SK-N-SH (cell line): ENCODE data around the gene DNAJC10. TPM values are rescaled to one million over a fixed set of nuclear protein-coding genes. Genes with fewer than 3 reads are reported as not detected.

Experiments
- CTCF ChIA-PET: fragments of 300-600, 350-600 bp; formaldehyde crosslinking; extraction: SDS; loops from one replicate; lab custom pipeline; 2021; lab: Yijun Ruan, JAX
- POLR2A ChIA-PET: fragments of 350-600 bp; sonication (Branson Sonifier 250); formaldehyde crosslinking; extraction: SDS; loops from one replicate; lab custom pipeline; 2020; ENCODE audit warnings: antibody characterized with exemption, inconsistent platforms; lab: Yijun Ruan, JAX
- DNase-seq: peaks from one replicate; pipeline ENCODE4 v3.0.0; 2012
- H2AFZ ChIP-seq: fragments of 200-600 bp; sonication (generic); 2 replicates; pipeline ENCODE4 v1.8.1; 2016; ENCODE audit warnings: antibody characterized with exemption, mild to moderate bottlenecking, low read depth
- H3F3A ChIP-seq: fragments of 200-600 bp; sonication (generic); replicated peaks from 2 replicates; pipeline ENCODE3; 2016; ENCODE audit warnings: antibody characterized with exemption, mild to moderate bottlenecking; ENCODE audit not compliant: insufficient read depth
- H3K27ac ChIP-seq, 2 experiments: fragments of 200-500 bp in 1 of 2; fragments of 200-600 bp in 1 of 2; sonication (Bioruptor generic) in 1 of 2; sonication (generic), shearing (Covaris generic) in 1 of 2; 2 replicates each; pipeline versions ENCODE4 v1.5.1 to v1.6.1; 2014 to 2016; ENCODE audit warnings: low read depth in 2 of 2, inconsistent platforms in 1 of 2, low read length in 1 of 2, mild to moderate bottlenecking in 1 of 2, mixed read lengths in 1 of 2
- H3K27me3 ChIP-seq: fragments of 200-600 bp; sonication (generic), shearing (Covaris generic); 2 replicates; pipeline ENCODE4 v1.6.1; 2016; ENCODE audit warnings: mixed run types; ENCODE audit not compliant: insufficient read depth
- H3K36me3 ChIP-seq, 2 experiments: fragments of 200-500 bp in 1 of 2; fragments of 200-600 bp in 1 of 2; sonication (Bioruptor generic) in 1 of 2; sonication (generic) in 1 of 2; replicated peaks in 1 of 2; 2 replicates each; pipeline versions ENCODE3 to v1.5.1; 2014 to 2016; ENCODE audit warnings: low read length in 1 of 2, mild to moderate bottlenecking in 1 of 2; ENCODE audit not compliant: insufficient read depth in 2 of 2, control insufficient read depth in 1 of 2
- H3K4me1 ChIP-seq, 2 experiments: fragments of 200-500 bp in 1 of 2; fragments of 200-600 bp in 1 of 2; sonication (Bioruptor generic) in 1 of 2; sonication (generic), shearing (Covaris generic) in 1 of 2; 2 replicates each; pipeline versions ENCODE4 v1.5.1 to v1.6.1; 2014 to 2016; ENCODE audit warnings: low read depth in 1 of 2, low read length in 1 of 2, mixed run types in 1 of 2; ENCODE audit not compliant: insufficient read depth in 2 of 2, control insufficient read depth in 1 of 2
- H3K4me2 ChIP-seq: fragments of 200-600 bp; sonication (generic), shearing (Covaris generic); 2 replicates; pipeline ENCODE4 v1.6.1; 2017; ENCODE audit warnings: mixed run types
- H3K4me3 ChIP-seq, 2 experiments: fragments of 200-500 bp in 1 of 2; fragments of 200-600 bp in 1 of 2; sonication (Bioruptor generic) in 1 of 2; sonication (generic), shearing (Covaris generic) in 1 of 2; 2 replicates each; pipeline versions ENCODE4 v1.5.1 to v1.8.1; 2014 to 2016; ENCODE audit warnings: low read depth in 2 of 2, inconsistent platforms in 1 of 2, low read length in 1 of 2, mild to moderate bottlenecking in 1 of 2, mixed read lengths in 1 of 2, moderate library complexity in 1 of 2
- H3K79me2 ChIP-seq: fragments of 200-600 bp; sonication (generic); 2 replicates; pipeline ENCODE4 v1.8.1; 2017; ENCODE audit warnings: mild to moderate bottlenecking; ENCODE audit not compliant: insufficient read depth
- H3K9ac ChIP-seq: fragments of 200-600 bp; sonication (generic); 2 replicates; pipeline ENCODE4 v1.6.1; 2017; ENCODE audit warnings: mixed run types
- H3K9me2 ChIP-seq: fragments of 200-600 bp; sonication (generic); 2 replicates; pipeline ENCODE4 v1.6.1; 2017; ENCODE audit warnings: mixed run types
- H3K9me3 ChIP-seq: fragments of 200-600 bp; sonication (generic); 2 replicates; pipeline ENCODE4 v1.6.1; 2017; ENCODE audit warnings: mixed run types, mild to moderate bottlenecking, moderate library complexity
- H4K20me1 ChIP-seq: fragments of 200-600 bp; sonication (generic); 2 replicates; pipeline ENCODE4 v1.6.1; 2017; ENCODE audit warnings: mild to moderate bottlenecking, mixed run types; ENCODE audit not compliant: insufficient read depth
- EZH2phosphoT487 ChIP-seq: fragments of 200-600 bp; sonication (generic); IDR thresholded peaks from 2 replicates; pipeline ENCODE4 v1.6.1; 2017; ENCODE audit warnings: low read depth, mixed run types, mild to moderate bottlenecking, antibody characterized with exemption, moderate library complexity, borderline replicate concordance
- FOSL2 ChIP-seq: IDR thresholded peaks from 2 replicates; pipeline ENCODE4 v1.4.0; 2012; ENCODE audit warnings: low read depth, mild to moderate bottlenecking, moderate library complexity, borderline replicate concordance
- IRF3 ChIP-seq: fragments of 150-350 bp; IDR thresholded peaks from 2 replicates; pipeline ENCODE4 v1.6.1; 2016; ENCODE audit warnings: mild to moderate bottlenecking, low read depth, low read length
- MEF2A ChIP-seq: IDR thresholded peaks from 2 replicates; pipeline ENCODE4 v1.4.0; 2012; ENCODE audit warnings: low read depth, borderline replicate concordance
- NFIC ChIP-seq: IDR thresholded peaks from 2 replicates; pipeline ENCODE4 v1.4.0; 2012; ENCODE audit warnings: borderline replicate concordance
- POLR2AphosphoS5 ChIP-seq: IDR thresholded peaks from 2 replicates; pipeline ENCODE4 v1.6.1; 2012; ENCODE audit warnings: low read depth, low read length
- RAD21 ChIP-seq: IDR thresholded peaks from 2 replicates; pipeline ENCODE4 v1.6.1; 2012; ENCODE audit warnings: mild to moderate bottlenecking, low read length
- USF1 ChIP-seq: IDR thresholded peaks from 2 replicates; pipeline ENCODE4 v1.4.0; 2012; ENCODE audit warnings: low read depth, borderline replicate concordance
- USF2 ChIP-seq: fragments of 150-350 bp; IDR thresholded peaks from 2 replicates; pipeline ENCODE4 v1.6.1; 2017; ENCODE audit warnings: antibody characterized with exemption, low read length, low read depth, borderline replicate concordance
- WGBS: methylation state at CpG from one replicate; pipeline ENCODE4 v1.1.6; 2017; ENCODE audit warnings: low lambda C conversion rate; 5-methylcytosine and 5-hydroxymethylcytosine counted together
- polyA plus RNA-seq, 3 experiments: library from polyadenylated mRNA; depleted of rRNA; stranded (reverse); fragments of >200 nt; gene quantifications; 2 replicates each; pipeline ENCODE4 v1.2.3, GENCODE V29; 2012
- small RNA-seq, 7 experiments: library from RNA; depleted of rRNA; stranded (forward); fragments of <200 nt; gene quantifications; one replicate each; pipeline ENCODE3, GENCODE V24; 2012

Gene DNAJC10
- polyA plus RNA-seq, 1 of the 3 experiments (the other 2 are of a cell fraction), result 30.8 TPM

GRCh38 chr2:182836451-182836850, 120.4 kb downstream of the DNAJC10 start:
- ChIA-PET POLR2A (no interaction called here), CTCF (no interaction called here)
- Histone ChIP-seq H3K4me1 (peaks cover 5% of the 10 kb centered on the region in 2 experiments; a peak in 3 of 4 replicates), H2AFZ (no peak overlapping the region), H4K20me1 (no peaks in the 10 kb centered on the region), H3F3A (no peaks in the 10 kb centered on the region), H3K4me2 (no peak overlapping the region), H3K79me2 (no peaks in the 10 kb centered on the region), H3K27ac (no peak overlapping the region), H3K9me2 (no peaks in the 10 kb centered on the region), H3K4me3 (no peak overlapping the region), H3K9ac (no peak overlapping the region), H3K36me3 (no peaks in the 10 kb centered on the region), H3K9me3 (no peaks in the 10 kb centered on the region), H3K27me3 (no peaks in the 10 kb centered on the region)
- no peak for DNase-seq
- WGBS, result 90% methylated on average over 3 of the region's 3 CpGs
- TF ChIP-seq IRF3, result no peak
- no peak for TF ChIP-seq RAD21
- TF ChIP-seq POLR2AphosphoS5, result no peak
- no peak for TF ChIP-seq NFIC
- no peak for TF ChIP-seq FOSL2
- no peak for TF ChIP-seq USF2
- no peak for TF ChIP-seq MEF2A
- TF ChIP-seq USF1, result no peak
- TF ChIP-seq EZH2phosphoT487, result no peak

Small RNAs within 50 kb of the gene (small RNA-seq; reads per million reads assigned to genes)
- gene RF00019, result 0 reads per million in 7 experiments

Other genes with a start within 250 kb of the DNAJC10 start
- 2.8 and 3.5 TPM in 2 replicates for gene FRZB, start 150.4 kb downstream of the DNAJC10 start, polyA plus RNA-seq (2012; rRNA removed)